WTC11 (cell line): ENCODE data around the gene KNL1. TPM values are rescaled to one million over a fixed set of nuclear protein-coding genes. Genes with fewer than 3 reads are reported as not detected.

Source experiments
- ATAC-seq: fragments of 200-7000 bp; cut with Tn5 transposase; 2 replicates; pipeline ENCODE4 v1.10.0; 2021; ENCODE audit warnings: mild to moderate bottlenecking, moderate library complexity
- CTCF ChIA-PET: fragments of 300-600 bp; sonication (Branson Sonifier 250); formaldehyde crosslinking; loops from one replicate; lab custom pipeline; 2021; ENCODE audit warnings: antibody characterized with exemption; lab: Charles Lee
- POLR2A ChIA-PET: fragments of 350-600 bp; sonication (Branson Sonifier 250); formaldehyde crosslinking; loops from one replicate; lab custom pipeline; 2021; ENCODE audit warnings: antibody characterized with exemption; lab: Charles Lee
- DNase-seq: peaks from one replicate; pipeline ENCODE4 v3.0.0; 2021; ENCODE audit warnings: low spot score
- H3K27ac Mint-ChIP-seq: 2 replicates; pipeline ENCODE4 v1.8.0; 2021; ENCODE audit warnings: mixed read lengths
- H3K27me3 Mint-ChIP-seq: 2 replicates; pipeline ENCODE4 v1.8.0; 2021; ENCODE audit warnings: low read depth, mild to moderate bottlenecking, moderate library complexity, mixed read lengths
- H3K36me3 Mint-ChIP-seq: 2 replicates; pipeline ENCODE4 v1.8.0; 2021; ENCODE audit warnings: mixed read lengths
- H3K4me1 Mint-ChIP-seq: 2 replicates; pipeline ENCODE4 v1.8.0; 2022; ENCODE audit warnings: mixed read lengths
- H3K4me3 Mint-ChIP-seq: 2 replicates; pipeline ENCODE4 v1.8.0; 2021; ENCODE audit warnings: mild to moderate bottlenecking, moderate library complexity, mixed read lengths
- H3K9me3 Mint-ChIP-seq: 2 replicates; pipeline ENCODE4 v1.8.0; 2021; ENCODE audit warnings: mixed read lengths
- AR ChIP-seq: fragments of 250-450 bp; sonication (Bioruptor Pico); IDR thresholded peaks from 2 replicates; pipeline ENCODE4 v1.9.0; 2021; ENCODE audit warnings: mild to moderate bottlenecking
- GABPB1 ChIP-seq: sonication (generic); formaldehyde crosslinking; IDR thresholded peaks from 2 replicates; pipeline ENCODE4 v1.8.1; 2023; ENCODE audit warnings: mild to moderate bottlenecking, missing genetic modification reagents
- GTF2I ChIP-seq: fragments of 250-450 bp; sonication (Bioruptor Pico); conservative IDR thresholded peaks from 2 replicates; pipeline ENCODE4 v1.4.0; 2021; ENCODE audit warnings: mild to moderate bottlenecking
- MAX ChIP-seq: sonication (generic); formaldehyde crosslinking; IDR thresholded peaks from 2 replicates; pipeline ENCODE4 v1.8.0; 2022; ENCODE audit warnings: mild to moderate bottlenecking, missing genetic modification reagents
- MYBL2 ChIP-seq: sonication (generic); formaldehyde crosslinking; IDR thresholded peaks from 2 replicates; pipeline ENCODE4 v1.8.1; 2023; ENCODE audit warnings: mild to moderate bottlenecking, moderate library complexity, missing genetic modification reagents
- NR2C2 ChIP-seq: sonication (generic); formaldehyde crosslinking; IDR thresholded peaks from 2 replicates; pipeline ENCODE4 v1.8.0; 2022; ENCODE audit warnings: mild to moderate bottlenecking, missing genetic modification reagents
- SMAD3 ChIP-seq: sonication (generic); formaldehyde crosslinking; IDR thresholded peaks from 2 replicates; pipeline ENCODE4 v1.8.0; 2022; ENCODE audit warnings: missing genetic modification reagents, mild to moderate bottlenecking, borderline replicate concordance
- ZNF416 ChIP-seq: fragments of 250-450 bp; sonication (Bioruptor Pico); IDR thresholded peaks from 2 replicates; pipeline ENCODE4 v1.9.0; 2021; ENCODE audit warnings: mild to moderate bottlenecking, inconsistent platforms
- total RNA-seq: library from RNA; stranded (reverse); gene quantifications from 3 replicates; pipeline ENCODE4 v1.2.3, GENCODE V29; 2021
- TF ChIP-seq, protein P1 (sequence below): fragments of 200-600 bp; IDR thresholded peaks from 2 replicates; pipeline ENCODE4 v1.8.0; 2022; ENCODE audit warnings: antibody characterized with exemption
- TF ChIP-seq, protein P2 (sequence below): sonication (generic); formaldehyde crosslinking; IDR thresholded peaks from 2 replicates; pipeline ENCODE4 v1.8.0; 2023; ENCODE audit warnings: missing genetic modification reagents, mild to moderate bottlenecking, borderline replicate concordance
- TF ChIP-seq, protein P3 (sequence below): sonication (generic); formaldehyde crosslinking; IDR thresholded peaks from 2 replicates; pipeline ENCODE4 v1.8.1; 2023; ENCODE audit warnings: mild to moderate bottlenecking, moderate library complexity, missing genetic modification reagents
- TF ChIP-seq, protein P4 (sequence below): fragments of 250-450 bp; sonication (Bioruptor Pico); IDR thresholded peaks from 2 replicates; pipeline ENCODE4 v2.1.2; 2022; ENCODE audit warnings: mild to moderate bottlenecking, moderate library complexity

The KNL1 gene
- total RNA-seq, 1 experiment from 2014 or later, result 24.0 TPM

GRCh38 chr15:40693904-40694687, 100.0 kb downstream of the KNL1 start:
- ATAC-seq, result no peak
- peaks cover 16% of the 10 kb centered on the region for H3K4me1 Mint-ChIP-seq

GRCh38 chr15:40694688-40695468, 100.8 kb downstream of the KNL1 start, which contains the start of gene RAD51:
Gene RAD51, plus strand, starts transcription at chr15:40695174. Its CDS starts 3,585 bp downstream, at chr15:40698759.
- peak within 1 kb of the TSS; percentile 100 for H3K27ac Mint-ChIP-seq
- peaks cover 22% of the 10 kb centered on the region for H3K36me3 Mint-ChIP-seq
- ChIA-PET CTCF (interaction anchor here (0.7 to 2.3 kb wide), 24 partner anchors 12 to 247 kb away, joined by 3 to 14 read pairs (median 4); partner anchors contain the start of genes GCHFR, RHOV, RPUSD2 and VPS18), POLR2A (interaction anchor here (0.6 to 2.5 kb wide), 15 partner anchors 9 to 588 kb away, joined by 3 to 13 read pairs (median 3); partner anchors contain the start of genes CHAC1, DNAJC17, RPUSD2 and VPS18)
- H3K27me3 Mint-ChIP-seq, result no peaks in the 10 kb centered on the region
- no peaks in the 10 kb centered on the region for H3K9me3 Mint-ChIP-seq
- ATAC-seq (peak; percentile 92), DNase-seq (peak; percentile 93)
- H3K4me1 Mint-ChIP-seq, result peaks cover 10% of the 10 kb centered on the region
- H3K4me3 Mint-ChIP-seq, result peak within 1 kb of the TSS; percentile 97
- no peak for TF ChIP-seq GTF2I (CRISPR knock-in tag)
- TF ChIP-seq GABPB1, result peak; percentile 68
- TF ChIP-seq, protein P1, sequence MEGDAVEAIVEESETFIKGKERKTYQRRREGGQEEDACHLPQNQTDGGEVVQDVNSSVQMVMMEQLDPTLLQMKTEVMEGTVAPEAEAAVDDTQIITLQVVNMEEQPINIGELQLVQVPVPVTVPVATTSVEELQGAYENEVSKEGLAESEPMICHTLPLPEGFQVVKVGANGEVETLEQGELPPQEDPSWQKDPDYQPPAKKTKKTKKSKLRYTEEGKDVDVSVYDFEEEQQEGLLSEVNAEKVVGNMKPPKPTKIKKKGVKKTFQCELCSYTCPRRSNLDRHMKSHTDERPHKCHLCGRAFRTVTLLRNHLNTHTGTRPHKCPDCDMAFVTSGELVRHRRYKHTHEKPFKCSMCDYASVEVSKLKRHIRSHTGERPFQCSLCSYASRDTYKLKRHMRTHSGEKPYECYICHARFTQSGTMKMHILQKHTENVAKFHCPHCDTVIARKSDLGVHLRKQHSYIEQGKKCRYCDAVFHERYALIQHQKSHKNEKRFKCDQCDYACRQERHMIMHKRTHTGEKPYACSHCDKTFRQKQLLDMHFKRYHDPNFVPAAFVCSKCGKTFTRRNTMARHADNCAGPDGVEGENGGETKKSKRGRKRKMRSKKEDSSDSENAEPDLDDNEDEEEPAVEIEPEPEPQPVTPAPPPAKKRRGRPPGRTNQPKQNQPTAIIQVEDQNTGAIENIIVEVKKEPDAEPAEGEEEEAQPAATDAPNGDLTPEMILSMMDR, result no peak
- TF ChIP-seq, protein P2, sequence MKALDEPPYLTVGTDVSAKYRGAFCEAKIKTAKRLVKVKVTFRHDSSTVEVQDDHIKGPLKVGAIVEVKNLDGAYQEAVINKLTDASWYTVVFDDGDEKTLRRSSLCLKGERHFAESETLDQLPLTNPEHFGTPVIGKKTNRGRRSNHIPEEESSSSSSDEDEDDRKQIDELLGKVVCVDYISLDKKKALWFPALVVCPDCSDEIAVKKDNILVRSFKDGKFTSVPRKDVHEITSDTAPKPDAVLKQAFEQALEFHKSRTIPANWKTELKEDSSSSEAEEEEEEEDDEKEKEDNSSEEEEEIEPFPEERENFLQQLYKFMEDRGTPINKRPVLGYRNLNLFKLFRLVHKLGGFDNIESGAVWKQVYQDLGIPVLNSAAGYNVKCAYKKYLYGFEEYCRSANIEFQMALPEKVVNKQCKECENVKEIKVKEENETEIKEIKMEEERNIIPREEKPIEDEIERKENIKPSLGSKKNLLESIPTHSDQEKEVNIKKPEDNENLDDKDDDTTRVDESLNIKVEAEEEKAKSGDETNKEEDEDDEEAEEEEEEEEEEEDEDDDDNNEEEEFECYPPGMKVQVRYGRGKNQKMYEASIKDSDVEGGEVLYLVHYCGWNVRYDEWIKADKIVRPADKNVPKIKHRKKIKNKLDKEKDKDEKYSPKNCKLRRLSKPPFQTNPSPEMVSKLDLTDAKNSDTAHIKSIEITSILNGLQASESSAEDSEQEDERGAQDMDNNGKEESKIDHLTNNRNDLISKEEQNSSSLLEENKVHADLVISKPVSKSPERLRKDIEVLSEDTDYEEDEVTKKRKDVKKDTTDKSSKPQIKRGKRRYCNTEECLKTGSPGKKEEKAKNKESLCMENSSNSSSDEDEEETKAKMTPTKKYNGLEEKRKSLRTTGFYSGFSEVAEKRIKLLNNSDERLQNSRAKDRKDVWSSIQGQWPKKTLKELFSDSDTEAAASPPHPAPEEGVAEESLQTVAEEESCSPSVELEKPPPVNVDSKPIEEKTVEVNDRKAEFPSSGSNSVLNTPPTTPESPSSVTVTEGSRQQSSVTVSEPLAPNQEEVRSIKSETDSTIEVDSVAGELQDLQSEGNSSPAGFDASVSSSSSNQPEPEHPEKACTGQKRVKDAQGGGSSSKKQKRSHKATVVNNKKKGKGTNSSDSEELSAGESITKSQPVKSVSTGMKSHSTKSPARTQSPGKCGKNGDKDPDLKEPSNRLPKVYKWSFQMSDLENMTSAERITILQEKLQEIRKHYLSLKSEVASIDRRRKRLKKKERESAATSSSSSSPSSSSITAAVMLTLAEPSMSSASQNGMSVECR (CRISPR knock-in tag), result peak; percentile 96
- TF ChIP-seq, protein P3, sequence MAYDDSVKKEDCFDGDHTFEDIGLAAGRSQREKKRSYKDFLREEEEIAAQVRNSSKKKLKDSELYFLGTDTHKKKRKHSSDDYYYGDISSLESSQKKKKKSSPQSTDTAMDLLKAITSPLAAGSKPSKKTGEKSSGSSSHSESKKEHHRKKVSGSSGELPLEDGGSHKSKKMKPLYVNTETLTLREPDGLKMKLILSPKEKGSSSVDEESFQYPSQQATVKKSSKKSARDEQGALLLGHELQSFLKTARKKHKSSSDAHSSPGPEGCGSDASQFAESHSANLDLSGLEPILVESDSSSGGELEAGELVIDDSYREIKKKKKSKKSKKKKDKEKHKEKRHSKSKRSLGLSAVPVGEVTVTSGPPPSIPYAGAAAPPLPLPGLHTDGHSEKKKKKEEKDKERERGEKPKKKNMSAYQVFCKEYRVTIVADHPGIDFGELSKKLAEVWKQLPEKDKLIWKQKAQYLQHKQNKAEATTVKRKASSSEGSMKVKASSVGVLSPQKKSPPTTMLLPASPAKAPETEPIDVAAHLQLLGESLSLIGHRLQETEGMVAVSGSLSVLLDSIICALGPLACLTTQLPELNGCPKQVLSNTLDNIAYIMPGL (CRISPR knock-in tag), result peak; percentile 59; the same call in 1 of the 2 replicates
- TF ChIP-seq, protein P4, sequence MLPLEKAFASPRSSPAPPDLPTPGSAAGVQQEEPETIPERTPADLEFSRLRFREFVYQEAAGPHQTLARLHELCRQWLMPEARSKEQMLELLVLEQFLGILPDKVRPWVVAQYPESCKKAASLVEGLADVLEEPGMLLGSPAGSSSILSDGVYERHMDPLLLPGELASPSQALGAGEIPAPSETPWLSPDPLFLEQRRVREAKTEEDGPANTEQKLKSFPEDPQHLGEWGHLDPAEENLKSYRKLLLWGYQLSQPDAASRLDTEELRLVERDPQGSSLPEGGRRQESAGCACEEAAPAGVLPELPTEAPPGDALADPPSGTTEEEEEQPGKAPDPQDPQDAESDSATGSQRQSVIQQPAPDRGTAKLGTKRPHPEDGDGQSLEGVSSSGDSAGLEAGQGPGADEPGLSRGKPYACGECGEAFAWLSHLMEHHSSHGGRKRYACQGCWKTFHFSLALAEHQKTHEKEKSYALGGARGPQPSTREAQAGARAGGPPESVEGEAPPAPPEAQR, result no peak
- TF ChIP-seq NR2C2 (CRISPR knock-in tag), result peak; percentile 62
- no peak for TF ChIP-seq MYBL2 (CRISPR knock-in tag)

More at GRCh38 chr15:40693904-40694687, 100.0 kb downstream of the KNL1 start:
- TF ChIP-seq SMAD3 (CRISPR knock-in tag) (no peak), AR (CRISPR knock-in tag) (no peak), MAX (CRISPR knock-in tag) (no peak), ZNF416 (CRISPR knock-in tag) (no peak)
- TF ChIP-seq, protein P4, result no peak
- POLR2A ChIA-PET, result interaction anchor here (0.9 to 2.5 kb wide), 13 partner anchors 8 to 259 kb away, joined by 3 to 13 read pairs (median 3); partner anchors contain the start of genes CHAC1, DNAJC17, RPUSD2 and VPS18
- no peaks in the 10 kb centered on the region for H3K9me3 Mint-ChIP-seq
- peak overlapping the region; percentile 97 for H3K4me3 Mint-ChIP-seq
- H3K36me3 Mint-ChIP-seq, result peaks cover 16% of the 10 kb centered on the region
- no peak for DNase-seq
- no peaks in the 10 kb centered on the region for H3K27me3 Mint-ChIP-seq
- peak overlapping the region; percentile 100 for H3K27ac Mint-ChIP-seq
- CTCF ChIA-PET, result interaction anchor here (0.8 to 2.3 kb wide), 25 partner anchors 12 to 247 kb away, joined by 3 to 14 read pairs (median 4); partner anchors contain the start of genes GCHFR, RHOV, RPUSD2 and VPS18
